NCI-H345 (cell line): Measurements from ENCODE around the gene TP53RK.
"Not testable (repeated sequence)": the region's sequence is repeated elsewhere in the genome, so short reads cannot be mapped to it uniquely, and the experiment has no call there.

Source experiments
- DNase-seq: peaks from one replicate; lab custom pipeline; 2025; lab: John Stamatoyannopoulos, UW

The TP53RK gene

DNA sequence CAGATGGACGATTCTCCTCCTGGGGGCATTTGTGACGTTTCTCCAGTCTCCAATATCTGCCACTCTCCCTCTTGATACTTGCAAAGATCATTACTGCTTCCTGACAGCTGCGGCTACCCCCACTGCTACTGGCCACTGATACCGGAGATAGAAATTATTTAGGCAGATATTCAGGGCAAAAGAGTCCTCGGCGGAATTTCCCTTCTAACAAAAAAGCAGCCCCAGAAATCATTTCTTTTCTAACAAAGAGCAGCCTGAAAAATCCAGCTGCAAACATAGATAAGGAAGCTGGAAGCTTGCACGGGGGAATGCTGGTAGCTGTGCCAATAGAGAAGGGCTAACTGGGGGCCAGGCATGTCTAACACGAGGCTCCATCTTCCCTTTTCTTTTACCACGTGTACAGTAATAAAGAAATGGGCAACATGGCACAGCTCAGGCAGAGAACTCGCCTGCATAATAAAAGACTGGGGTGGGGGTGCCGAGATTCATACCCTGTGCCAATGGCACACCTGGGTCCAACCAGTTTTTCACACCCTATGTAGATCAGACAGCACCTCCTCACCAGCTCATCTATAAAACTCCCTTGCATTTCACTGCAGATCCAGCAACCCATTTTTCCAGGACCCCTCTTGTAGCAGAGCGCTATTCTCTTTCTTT, 6.1 kb downstream of the TP53RK start:
- DNase-seq, result no peak

- DNase-seq, result no peak
These were observed 7.0 kb downstream of the TP53RK start for GRCh38 chr20:46682063-46682821.

DNA sequence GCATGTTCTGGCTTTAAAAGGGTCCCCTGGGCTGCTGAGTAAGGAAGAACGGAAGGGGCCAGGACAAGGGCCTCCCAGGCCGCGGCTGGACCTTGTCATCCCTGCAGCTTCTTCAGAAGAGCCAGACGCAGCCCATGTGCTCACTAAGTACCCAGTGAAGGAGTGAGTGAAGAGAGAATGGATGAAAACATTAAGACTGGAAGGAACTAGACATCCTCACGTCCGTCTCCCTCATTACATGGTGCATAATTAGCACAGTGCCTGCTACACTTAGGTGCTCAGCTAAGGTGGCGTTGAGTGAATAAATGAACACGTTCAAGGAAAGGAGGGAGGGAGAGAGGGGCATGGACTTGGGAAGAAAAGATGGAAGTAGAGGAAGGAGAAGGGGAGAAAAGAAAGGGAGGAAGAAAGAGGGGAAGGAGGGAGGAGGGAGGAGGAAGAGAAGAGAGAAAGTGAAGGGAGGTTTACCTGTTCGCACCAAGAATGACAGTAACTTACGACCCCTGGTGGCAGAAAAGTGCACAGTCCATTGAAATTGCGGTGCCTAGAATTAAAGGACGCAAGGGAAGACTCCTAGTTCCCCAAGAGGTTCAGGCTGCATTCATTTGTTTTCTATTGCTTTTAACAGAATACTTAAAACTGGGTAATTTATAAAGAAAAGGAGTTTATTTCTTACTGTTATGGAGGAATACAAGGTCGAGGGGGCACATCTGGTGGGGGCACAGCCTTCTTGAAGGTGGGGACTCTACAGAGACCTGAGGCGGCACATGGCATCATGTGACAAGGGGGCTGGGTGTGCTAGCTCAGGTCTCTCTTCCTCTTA, 8.0 kb downstream of the TP53RK start:
- peak; percentile 78 for DNase-seq

DNA sequence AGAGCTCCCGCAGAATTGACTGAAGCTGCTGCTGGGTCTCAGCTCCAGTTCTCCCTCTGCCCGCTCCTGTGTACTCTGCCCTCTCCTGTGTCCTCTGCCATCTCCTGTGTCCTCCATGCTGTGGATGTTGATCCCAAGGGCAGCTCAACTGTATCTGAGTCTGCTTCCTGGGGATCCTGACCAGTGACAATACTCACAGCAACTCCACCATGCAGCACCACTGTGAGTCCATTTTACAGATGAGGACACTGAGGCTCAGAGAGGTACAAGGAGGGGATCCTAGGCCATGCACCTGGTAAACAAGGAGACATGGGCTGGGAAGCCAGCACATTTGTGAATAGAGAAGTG, 8.6 kb downstream of the TP53RK start:
- DNase-seq, result no peak

DNA sequence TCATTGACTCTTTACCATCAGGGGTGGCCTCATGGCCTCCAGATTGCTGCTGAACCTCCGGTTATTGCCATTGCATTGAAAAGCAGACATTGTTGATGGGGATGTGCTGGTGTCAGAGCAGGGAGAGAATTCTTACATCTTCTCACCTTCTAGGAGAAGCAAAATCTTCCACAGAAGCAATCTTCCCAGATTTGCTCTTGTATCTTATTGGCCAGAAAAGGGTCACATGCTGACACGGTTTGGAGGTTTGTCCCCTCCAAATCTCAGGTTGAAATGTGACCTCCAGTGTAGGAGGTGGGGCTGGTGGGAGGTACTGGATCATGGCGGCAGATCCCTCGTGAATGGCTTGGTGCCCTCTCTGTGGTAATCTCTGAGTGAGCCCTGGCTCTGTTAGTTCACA, 10.7 kb downstream of the TP53RK start:
- no peak for DNase-seq

DNA sequence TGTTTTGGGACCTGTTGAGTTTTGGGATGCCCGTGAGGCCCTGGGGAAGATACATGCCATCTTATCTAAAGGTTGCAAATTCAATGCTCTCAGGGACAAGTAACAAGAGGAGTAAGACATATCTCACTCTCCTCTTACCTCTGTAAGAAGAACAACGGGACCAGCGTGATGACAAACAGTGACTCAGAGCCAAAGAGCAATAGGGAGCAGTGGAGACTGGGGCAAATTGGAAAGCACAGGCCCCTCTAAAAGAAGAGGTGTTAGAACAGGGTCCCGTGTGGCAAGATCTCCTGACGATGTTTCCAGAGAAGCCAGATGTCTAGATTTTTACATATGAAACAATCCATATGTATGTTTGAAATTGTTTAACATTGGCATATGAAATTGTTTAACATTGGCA, 11.6 kb downstream of the TP53RK start:
- no peak for DNase-seq

DNA sequence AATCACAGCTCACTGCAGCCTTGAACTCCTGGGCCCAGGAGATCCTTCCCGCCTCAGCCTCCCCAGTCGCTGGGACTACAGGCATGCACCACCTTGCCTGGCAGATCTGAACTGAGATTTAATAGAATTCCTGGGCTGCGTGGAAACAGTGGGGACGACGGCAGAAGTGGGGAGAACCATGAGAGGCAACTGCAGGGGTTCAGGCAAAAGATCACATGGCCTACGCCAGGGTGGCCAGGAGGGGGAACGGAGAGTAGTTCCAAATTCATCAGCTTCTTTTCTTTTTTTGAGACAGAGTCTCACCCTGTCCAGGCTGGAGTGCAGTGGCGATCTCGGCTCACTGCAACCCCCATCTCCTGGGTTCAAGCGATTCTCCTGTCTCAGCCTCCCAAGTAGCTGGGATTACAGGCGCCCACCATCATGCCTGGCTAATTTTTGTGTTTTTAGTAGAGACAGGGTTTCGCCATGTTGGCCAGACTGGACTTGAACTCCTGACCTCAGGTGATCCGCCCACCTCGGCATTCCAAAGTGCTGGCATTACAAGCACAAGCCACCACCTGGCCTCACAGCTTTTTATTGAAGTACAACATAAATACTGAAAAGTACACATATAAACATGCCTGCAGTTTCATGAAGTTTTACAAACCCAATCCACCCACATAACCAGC, 12.5 kb downstream of the TP53RK start:
- DNase-seq, result not testable (repeated sequence)

DNA sequence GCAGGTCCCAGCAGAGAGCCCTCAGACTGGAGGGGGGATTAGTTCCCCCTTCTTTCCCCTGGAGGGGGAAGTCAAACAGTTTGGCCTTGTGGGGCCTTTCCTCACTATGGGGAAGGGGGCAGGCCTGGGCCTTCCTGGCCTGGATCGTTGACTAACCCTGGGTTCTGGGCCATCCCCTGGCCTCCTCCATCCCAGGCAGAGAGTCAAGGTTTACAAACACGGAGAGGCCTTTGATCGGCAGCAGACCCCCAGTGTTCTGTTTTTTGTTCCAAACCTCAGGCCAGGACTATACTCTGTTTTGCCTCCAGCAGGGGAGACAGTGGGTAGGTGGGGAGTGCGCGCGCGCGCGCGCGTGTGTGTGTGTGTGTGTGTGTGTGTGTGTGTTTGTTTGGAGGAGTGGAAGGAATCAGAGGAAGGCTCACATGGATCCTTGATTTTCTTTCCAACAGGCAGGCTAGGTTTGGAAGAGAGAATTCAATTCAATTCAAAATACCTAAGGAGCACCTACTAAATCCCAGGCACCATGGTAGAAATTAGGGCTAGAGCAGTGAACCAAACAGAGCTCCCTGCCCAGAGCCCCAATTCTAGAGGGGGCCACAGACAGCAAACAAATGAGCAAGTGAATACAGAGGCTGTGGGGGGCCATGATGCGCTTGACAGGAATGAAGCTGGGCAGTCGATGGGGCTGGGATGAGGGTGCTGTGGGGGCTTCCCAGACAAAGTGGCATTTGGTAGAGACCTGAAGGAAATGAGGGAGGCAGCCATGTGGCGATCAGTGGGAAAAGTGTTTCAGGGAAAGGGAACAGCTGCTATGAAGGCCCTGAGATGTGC, 14.8 kb downstream of the TP53RK start:
- no peak for DNase-seq

DNA sequence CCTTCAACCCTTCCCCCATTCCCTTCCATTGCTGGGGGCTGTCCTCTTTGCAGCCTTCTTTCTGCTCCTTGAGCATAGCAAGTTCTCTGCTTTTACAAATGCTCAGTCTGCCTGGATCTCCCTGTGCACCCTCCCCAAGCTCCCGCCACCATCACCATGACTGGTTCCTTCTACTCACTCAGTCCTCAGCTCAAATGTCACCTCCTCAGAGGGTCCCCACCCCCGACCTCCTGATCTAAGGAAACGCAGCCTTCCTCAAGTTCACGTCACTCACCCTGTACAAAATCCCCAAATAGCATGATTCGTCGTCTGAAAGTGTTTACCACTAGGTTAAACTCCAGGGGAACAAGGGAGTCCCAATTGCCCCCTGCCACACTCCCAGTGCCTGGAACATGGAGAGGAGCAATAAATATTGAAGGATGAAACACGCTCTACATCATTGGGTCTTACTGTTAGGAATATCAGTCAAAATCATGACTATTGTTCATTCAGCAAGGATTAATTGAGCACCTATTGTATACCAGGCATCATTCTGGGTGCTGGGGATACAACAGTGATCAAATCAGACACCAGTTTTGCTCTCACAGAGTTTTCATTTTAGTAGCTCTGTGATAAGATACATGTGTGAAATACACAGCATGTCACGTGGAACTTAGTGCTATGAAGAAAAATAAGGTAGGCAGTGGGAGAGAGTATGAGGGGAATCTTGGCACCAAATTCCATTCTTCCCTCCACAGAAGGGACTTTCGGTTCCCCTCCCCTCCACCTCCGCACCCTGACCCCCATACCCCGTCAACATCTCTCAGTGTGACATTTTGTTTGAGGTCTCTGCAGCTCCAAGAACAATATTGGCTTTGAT, 15.6 kb downstream of the TP53RK start:
- no peak for DNase-seq

GRCh38 chr20:46672543-46673148, 16.6 kb downstream of the TP53RK start:
- DNase-seq, result no peak

GRCh38 chr20:46671866-46672542, 17.2 kb downstream of the TP53RK start:
- no peak for DNase-seq

DNA sequence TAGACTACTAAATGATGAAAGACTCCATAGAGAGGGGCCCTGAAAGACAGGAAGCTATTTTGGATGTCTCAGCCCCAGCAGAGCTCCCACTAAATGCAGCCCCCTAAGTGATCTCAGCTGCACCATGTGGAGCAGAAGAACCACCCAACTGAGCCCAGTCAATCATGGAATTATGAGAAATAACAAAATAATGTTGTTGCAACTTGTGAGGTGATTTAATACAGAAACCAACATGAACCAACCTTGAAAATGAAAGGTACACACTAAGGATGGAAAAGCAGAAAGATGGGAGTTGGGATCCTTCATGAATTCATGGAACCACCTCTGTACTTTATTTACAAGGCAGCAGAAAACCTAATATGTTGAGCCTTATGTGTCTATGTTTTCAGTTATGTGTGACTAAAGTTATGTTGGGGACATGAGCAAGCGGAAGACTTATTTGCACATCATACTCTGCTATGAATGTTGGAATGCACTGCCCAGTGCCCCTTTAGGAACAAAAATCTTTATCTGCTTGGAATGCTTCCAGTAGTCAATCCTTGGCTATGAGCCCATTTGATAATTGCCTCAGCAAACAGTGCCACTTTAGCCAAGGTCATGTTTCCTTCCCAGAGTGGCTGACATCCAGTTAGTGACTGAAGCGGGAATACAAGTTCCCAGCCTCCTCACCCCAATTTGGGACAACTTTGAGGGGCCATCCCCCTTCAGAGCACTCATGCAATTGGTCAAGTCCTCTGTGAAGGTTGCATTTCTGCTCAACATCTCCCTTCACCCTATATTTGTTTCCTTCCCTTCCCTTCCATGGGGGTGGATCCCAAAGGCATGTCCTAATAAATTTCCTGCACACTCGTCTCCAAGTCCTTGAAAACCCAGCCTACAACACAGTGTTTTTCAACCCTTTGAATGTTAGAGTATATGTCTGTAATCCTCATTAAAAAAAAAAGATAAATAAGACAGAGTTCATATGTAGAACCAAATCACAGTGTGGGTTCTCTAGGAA, 18.4 kb downstream of the TP53RK start:
- no peak for DNase-seq

DNA sequence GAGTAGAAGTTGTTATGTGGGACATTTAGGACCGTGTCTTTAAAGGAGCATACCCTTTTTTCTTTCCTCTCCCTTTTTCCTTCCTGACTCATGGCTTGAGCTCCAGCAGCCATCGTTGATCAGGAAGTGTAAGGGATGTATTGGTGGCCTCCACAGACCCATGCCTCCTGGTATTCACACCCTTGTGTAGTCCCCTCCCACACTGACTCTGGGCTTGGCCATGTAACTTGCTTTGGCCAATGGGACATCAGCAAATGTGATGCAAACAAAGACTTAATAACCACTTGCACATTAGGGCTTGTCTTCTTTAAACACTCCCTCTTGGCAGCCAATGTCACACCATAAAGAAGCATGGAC, 19.0 kb downstream of the TP53RK start:
- DNase-seq, result no peak

GRCh38 chr20:46666818-46667515, 22.3 kb downstream of the TP53RK start:
- DNase-seq, result no peak

- no peak for DNase-seq
These were observed 22.9 kb downstream of the TP53RK start for GRCh38 chr20:46666306-46666705.

GRCh38 chr20:46665602-46666001, 23.6 kb downstream of the TP53RK start:
- no peak for DNase-seq

DNA sequence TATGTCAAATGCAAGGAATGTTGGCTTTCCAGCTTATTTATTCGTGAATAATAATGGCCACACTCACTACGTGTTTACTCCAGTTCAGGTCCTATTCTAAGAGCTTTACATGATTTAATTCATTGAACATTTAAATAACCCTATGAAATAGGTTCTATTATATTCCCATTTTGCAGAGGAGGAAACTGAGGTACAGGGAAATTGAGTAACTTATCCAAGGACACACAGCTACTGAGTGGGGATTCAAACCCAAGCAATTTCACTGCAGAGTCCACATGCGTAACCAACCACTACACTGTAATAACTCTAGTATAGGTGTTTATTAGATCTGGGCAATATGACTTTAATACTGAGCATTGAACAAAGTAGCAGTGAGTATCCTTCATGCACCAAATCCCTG, 25.7 kb downstream of the TP53RK start:
- no peak for DNase-seq

DNA sequence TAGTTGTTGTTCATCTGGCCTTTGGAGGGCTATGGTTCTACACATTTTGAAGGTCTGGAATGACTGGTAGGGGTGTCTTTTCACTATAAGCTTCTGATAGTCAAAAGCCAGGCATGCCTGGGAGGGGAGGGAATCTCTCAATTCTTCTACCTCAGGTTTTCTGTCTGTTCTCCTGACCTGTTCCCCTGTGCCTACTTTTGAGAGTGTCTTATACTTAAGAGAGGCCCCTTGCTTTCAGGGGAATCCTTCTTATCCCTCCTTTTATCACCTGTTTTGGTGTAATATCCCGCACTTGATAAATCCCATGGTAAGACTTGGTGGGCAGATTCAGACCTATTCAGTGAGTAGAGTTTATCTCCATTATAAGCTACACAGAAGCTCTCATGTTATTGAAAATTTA, 27.6 kb downstream of the TP53RK start:
- DNase-seq, result no peak
